SK-N-SH treated with all-trans-retinoic acid at 6 μM for 48 hours (cell line): ENCODE data around the gene ZFYVE19.

ENCODE experiments used
- ATAC-seq: fragments of 200-7000 bp; cut with Tn5 transposase; 3 replicates; pipeline ENCODE4 v1.9.1; 2020; ENCODE audit warnings: mild to moderate bottlenecking, moderate library complexity
- ARNTL ChIP-seq: fragments of 450-650 bp; formaldehyde crosslinking; IDR thresholded peaks from 2 replicates; pipeline ENCODE4 v1.5.0; 2020; ENCODE audit warnings: low read depth, mild to moderate bottlenecking, moderate library complexity, borderline replicate concordance
- BACH2 ChIP-seq: fragments of 250-450 bp; sonication (Bioruptor Pico); IDR thresholded peaks from 2 replicates; pipeline ENCODE4 v1.9.0; 2021; ENCODE audit warnings: mild to moderate bottlenecking, borderline replicate concordance
- CSDC2 ChIP-seq: fragments of 250-450 bp; sonication (Bioruptor Pico); IDR thresholded peaks from 2 replicates; pipeline ENCODE4 v1.5.0; 2020; ENCODE audit warnings: mild to moderate bottlenecking, moderate library complexity
- GLIS3 ChIP-seq: fragments of 250-450 bp; sonication (Bioruptor Pico); IDR thresholded peaks from 2 replicates; pipeline ENCODE4 v1.5.0; 2020; ENCODE audit warnings: mild to moderate bottlenecking, moderate library complexity
- ISL1 ChIP-seq: fragments of 250-450 bp; sonication (Bioruptor Pico); IDR thresholded peaks from 2 replicates; pipeline ENCODE4 v2.1.2; 2022; ENCODE audit warnings: mild to moderate bottlenecking, moderate library complexity
- PATZ1 ChIP-seq: fragments of 250-450 bp; sonication (Bioruptor Pico); IDR thresholded peaks from 2 replicates; pipeline ENCODE4 v1.8.0; 2020; ENCODE audit warnings: mild to moderate bottlenecking, moderate library complexity, borderline replicate concordance
- PPARA ChIP-seq: fragments of 250-450 bp; sonication (Bioruptor Pico); IDR thresholded peaks from 2 replicates; pipeline ENCODE4 v1.5.0; 2020; ENCODE audit warnings: mild to moderate bottlenecking, borderline replicate concordance
- RARB ChIP-seq: fragments of 250-450 bp; sonication (Bioruptor Pico); IDR thresholded peaks from 2 replicates; pipeline ENCODE4 v1.8.0; 2021; ENCODE audit warnings: mild to moderate bottlenecking, moderate library complexity
- SNAI2 ChIP-seq: fragments of 250-450 bp; sonication (Bioruptor Pico); IDR thresholded peaks from 2 replicates; pipeline ENCODE4 v1.5.0; 2020; ENCODE audit warnings: mild to moderate bottlenecking, moderate library complexity
- TCF4 ChIP-seq: fragments of 250-450 bp; sonication (Bioruptor Pico); IDR thresholded peaks from 2 replicates; pipeline ENCODE4 v1.8.0; 2021; ENCODE audit warnings: mild to moderate bottlenecking, moderate library complexity, borderline replicate concordance
- TOX ChIP-seq: fragments of 250-450 bp; sonication (Bioruptor Pico); IDR thresholded peaks from 2 replicates; pipeline ENCODE4 v1.8.0; 2021; ENCODE audit warnings: mild to moderate bottlenecking, moderate library complexity, borderline replicate concordance
- TSHZ2 ChIP-seq: fragments of 250-450 bp; sonication (Bioruptor Pico); IDR thresholded peaks from 2 replicates; pipeline ENCODE4 v1.5.0; 2020; ENCODE audit warnings: mild to moderate bottlenecking, moderate library complexity
- ZC3H10 ChIP-seq: fragments of 250-450 bp; sonication (Bioruptor Pico); IDR thresholded peaks from 2 replicates; pipeline ENCODE4 v1.5.1; 2021; ENCODE audit warnings: mild to moderate bottlenecking, moderate library complexity
- ZFP3 ChIP-seq: fragments of 250-450 bp; sonication (Bioruptor Pico); IDR thresholded peaks from 2 replicates; pipeline ENCODE4 v1.5.0; 2020; ENCODE audit warnings: mild to moderate bottlenecking, moderate library complexity
- ZNF70 ChIP-seq: fragments of 450-650 bp; formaldehyde crosslinking; IDR thresholded peaks from 2 replicates; pipeline ENCODE4 v1.5.0; 2020; ENCODE audit warnings: mild to moderate bottlenecking, moderate library complexity
- ZNF8 ChIP-seq: fragments of 450-650 bp; formaldehyde crosslinking; IDR thresholded peaks from 2 replicates; pipeline ENCODE4 v1.5.0; 2020; ENCODE audit warnings: mild to moderate bottlenecking, moderate library complexity
- TF ChIP-seq, protein P1 (sequence below): fragments of 250-450 bp; sonication (Bioruptor Pico); IDR thresholded peaks from 2 replicates; pipeline ENCODE4 v1.5.1; 2020; ENCODE audit warnings: low read depth, mild to moderate bottlenecking, moderate library complexity
- TF ChIP-seq, protein P2 (sequence below): fragments of 250-450 bp; sonication (Bioruptor Pico); IDR thresholded peaks from 2 replicates; pipeline ENCODE4 v1.8.0; 2021; ENCODE audit warnings: low read depth, mild to moderate bottlenecking, moderate library complexity, borderline replicate concordance
- TF ChIP-seq, protein P3 (sequence below): fragments of 250-450 bp; sonication (Bioruptor Pico); IDR thresholded peaks from 2 replicates; pipeline ENCODE4 v1.5.1; 2021; ENCODE audit warnings: mild to moderate bottlenecking, moderate library complexity

ZFYVE19 gene

DNA sequence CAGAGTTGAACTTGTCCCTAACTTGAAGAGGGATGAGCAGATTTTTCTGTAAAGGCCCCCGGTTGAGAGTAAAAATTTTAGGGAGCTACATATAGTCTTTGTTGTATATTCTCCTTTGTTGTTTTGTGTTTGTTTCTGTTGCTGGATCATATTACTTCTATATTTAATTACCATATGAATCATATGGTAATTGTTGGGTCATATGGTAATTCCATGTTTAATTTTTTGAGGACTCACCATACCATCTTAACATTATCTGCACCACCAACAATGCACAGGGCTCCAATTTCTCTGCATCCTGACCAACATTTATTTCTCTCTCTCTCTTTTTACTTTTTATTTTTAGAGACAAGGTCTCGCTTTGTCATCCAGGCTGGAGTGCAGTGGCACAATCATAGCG is 7.4 kb upstream of the ZFYVE19 start:
- TF ChIP-seq SNAI2 (no peak), TOX (no peak), TSHZ2 (CRISPR knock-in tag) (no peak), ZFP3 (no peak), ZNF70 (no peak), ISL1 (CRISPR knock-in tag) (no peak), BACH2 (CRISPR knock-in tag) (no peak), ZNF8 (CRISPR knock-in tag) (no peak), CSDC2 (no peak), GLIS3 (CRISPR knock-in tag) (no peak), ARNTL (CRISPR knock-in tag) (no peak), PPARA (CRISPR knock-in tag) (no peak), PATZ1 (no peak)
- TF ChIP-seq, protein P1, sequence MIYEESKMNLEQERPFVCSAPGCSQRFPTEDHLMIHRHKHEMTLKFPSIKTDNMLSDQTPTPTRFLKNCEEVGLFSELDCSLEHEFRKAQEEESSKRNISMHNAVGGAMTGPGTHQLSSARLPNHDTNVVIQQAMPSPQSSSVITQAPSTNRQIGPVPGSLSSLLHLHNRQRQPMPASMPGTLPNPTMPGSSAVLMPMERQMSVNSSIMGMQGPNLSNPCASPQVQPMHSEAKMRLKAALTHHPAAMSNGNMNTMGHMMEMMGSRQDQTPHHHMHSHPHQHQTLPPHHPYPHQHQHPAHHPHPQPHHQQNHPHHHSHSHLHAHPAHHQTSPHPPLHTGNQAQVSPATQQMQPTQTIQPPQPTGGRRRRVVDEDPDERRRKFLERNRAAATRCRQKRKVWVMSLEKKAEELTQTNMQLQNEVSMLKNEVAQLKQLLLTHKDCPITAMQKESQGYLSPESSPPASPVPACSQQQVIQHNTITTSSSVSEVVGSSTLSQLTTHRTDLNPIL (CRISPR knock-in tag) = no peak
- no peak for ATAC-seq

- no peak for ATAC-seq
- TF ChIP-seq, protein P2, sequence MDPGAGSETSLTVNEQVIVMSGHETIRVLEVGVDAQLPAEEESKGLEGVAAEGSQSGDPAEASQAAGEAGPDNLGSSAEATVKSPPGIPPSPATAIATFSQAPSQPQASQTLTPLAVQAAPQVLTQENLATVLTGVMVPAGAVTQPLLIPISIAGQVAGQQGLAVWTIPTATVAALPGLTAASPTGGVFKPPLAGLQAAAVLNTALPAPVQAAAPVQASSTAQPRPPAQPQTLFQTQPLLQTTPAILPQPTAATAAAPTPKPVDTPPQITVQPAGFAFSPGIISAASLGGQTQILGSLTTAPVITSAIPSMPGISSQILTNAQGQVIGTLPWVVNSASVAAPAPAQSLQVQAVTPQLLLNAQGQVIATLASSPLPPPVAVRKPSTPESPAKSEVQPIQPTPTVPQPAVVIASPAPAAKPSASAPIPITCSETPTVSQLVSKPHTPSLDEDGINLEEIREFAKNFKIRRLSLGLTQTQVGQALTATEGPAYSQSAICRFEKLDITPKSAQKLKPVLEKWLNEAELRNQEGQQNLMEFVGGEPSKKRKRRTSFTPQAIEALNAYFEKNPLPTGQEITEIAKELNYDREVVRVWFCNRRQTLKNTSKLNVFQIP (CRISPR knock-in tag) = no peak
- TF ChIP-seq TCF4 (CRISPR knock-in tag) (no peak), ZNF8 (CRISPR knock-in tag) (no peak), ZC3H10 (CRISPR knock-in tag) (no peak)
These were observed 3.8 kb upstream of the ZFYVE19 start for GRCh38 chr15:40803076-40803475.

- ATAC-seq = no peak
- TF ChIP-seq ISL1 (CRISPR knock-in tag) (no peak), CSDC2 (no peak), SNAI2 (no peak), PPARA (CRISPR knock-in tag) (no peak), ARNTL (CRISPR knock-in tag) (no peak), TCF4 (CRISPR knock-in tag) (no peak), ZNF70 (no peak), PATZ1 (no peak), RARB (CRISPR knock-in tag) (no peak)
- TF ChIP-seq, protein P3, sequence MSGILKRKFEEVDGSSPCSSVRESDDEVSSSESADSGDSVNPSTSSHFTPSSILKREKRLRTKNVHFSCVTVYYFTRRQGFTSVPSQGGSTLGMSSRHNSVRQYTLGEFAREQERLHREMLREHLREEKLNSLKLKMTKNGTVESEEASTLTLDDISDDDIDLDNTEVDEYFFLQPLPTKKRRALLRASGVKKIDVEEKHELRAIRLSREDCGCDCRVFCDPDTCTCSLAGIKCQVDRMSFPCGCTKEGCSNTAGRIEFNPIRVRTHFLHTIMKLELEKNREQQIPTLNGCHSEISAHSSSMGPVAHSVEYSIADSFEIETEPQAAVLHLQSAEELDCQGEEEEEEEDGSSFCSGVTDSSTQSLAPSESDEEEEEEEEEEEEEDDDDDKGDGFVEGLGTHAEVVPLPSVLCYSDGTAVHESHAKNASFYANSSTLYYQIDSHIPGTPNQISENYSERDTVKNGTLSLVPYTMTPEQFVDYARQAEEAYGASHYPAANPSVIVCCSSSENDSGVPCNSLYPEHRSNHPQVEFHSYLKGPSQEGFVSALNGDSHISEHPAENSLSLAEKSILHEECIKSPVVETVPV (CRISPR knock-in tag) = no peak
These were observed 3.2 kb upstream of the ZFYVE19 start for GRCh38 chr15:40803688-40804087.
